Measurements from ENCODE around the gene GET4. TPM values are rescaled to one million over a fixed set of nuclear protein-coding genes. Genes with fewer than 3 reads are reported as not detected.
A peak's percentile ranks its signal among the peaks of the same experiment; 100 is the strongest.

Gene GET4, protein sequence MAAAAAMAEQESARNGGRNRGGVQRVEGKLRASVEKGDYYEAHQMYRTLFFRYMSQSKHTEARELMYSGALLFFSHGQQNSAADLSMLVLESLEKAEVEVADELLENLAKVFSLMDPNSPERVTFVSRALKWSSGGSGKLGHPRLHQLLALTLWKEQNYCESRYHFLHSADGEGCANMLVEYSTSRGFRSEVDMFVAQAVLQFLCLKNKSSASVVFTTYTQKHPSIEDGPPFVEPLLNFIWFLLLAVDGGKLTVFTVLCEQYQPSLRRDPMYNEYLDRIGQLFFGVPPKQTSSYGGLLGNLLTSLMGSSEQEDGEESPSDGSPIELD
- total RNA-seq (2016; rRNA removed; fragmentation: Illumina TruSeq; extraction: Trizol), result 28.2 and 31.6 TPM in 2 replicates
- total RNA-seq (2016; cell fraction: cytosol; rRNA removed; fragmentation: Illumina TruSeq; extraction: Trizol; ENCODE audit: low read depth), result 7.8 and 8.0 TPM in 2 replicates
- total RNA-seq (2016; cell fraction: insoluble cytoplasmic fraction; rRNA removed; fragmentation: Illumina TruSeq; extraction: Trizol), result 27.8 and 31.5 TPM in 2 replicates
- 18.9 and 22.1 TPM in 2 replicates for total RNA-seq (2016; cell fraction: membrane; rRNA removed; fragmentation: Illumina TruSeq; extraction: Trizol)
- total RNA-seq (2016; cell fraction: nucleus; rRNA removed; fragmentation: Illumina TruSeq; extraction: Trizol), result 26.6 and 28.2 TPM in 2 replicates
- polyA plus RNA-seq (2011; rRNA removed), result 35.2 and 44.4 TPM in 2 replicates
- 32.6 and 49.3 TPM in 2 replicates for polyA plus RNA-seq (2011; cell fraction: cytosol; rRNA removed)
- polyA plus RNA-seq (2011; cell fraction: nucleus; rRNA removed), result 186 and 201 TPM in 2 replicates
- polyA plus RNA-seq (2012), result 33.0 and 39.4 TPM in 2 replicates
- polyA plus RNA-seq (2016; cell fraction: cytosol; fragmentation: Illumina TruSeq; extraction: Trizol; ENCODE audit: low read depth), result 13.8 and 16.4 TPM in 2 replicates
- 49.1 and 51.2 TPM in 2 replicates for polyA plus RNA-seq (2016; cell fraction: insoluble cytoplasmic fraction; fragmentation: Illumina TruSeq; extraction: Trizol; ENCODE audit: low read depth)
- polyA plus RNA-seq (2016; cell fraction: membrane; fragmentation: Illumina TruSeq; extraction: Trizol; ENCODE audit: low read depth), result 21.9 and 26.3 TPM in 2 replicates
- 111 and 112 TPM in 2 replicates for polyA plus RNA-seq (2016; cell fraction: nucleus; fragmentation: Illumina TruSeq; extraction: Trizol; ENCODE audit: insufficient read depth, low read depth)
- 16.3 and 17.4 TPM in 2 replicates for polyA minus RNA-seq (2011; rRNA and poly(A)+ RNA removed; ENCODE audit: low replicate concordance)
- polyA minus RNA-seq (2011; cell fraction: cytosol; rRNA and poly(A)+ RNA removed), result 9.7 and 12.6 TPM in 2 replicates
- polyA minus RNA-seq (2011; cell fraction: nucleus; rRNA and poly(A)+ RNA removed), result 19.2 and 26.4 TPM in 2 replicates
- percentile 77 among the genes with signal in this experiment for Bru-seq, nascent RNA
- percentile 93 among the genes with signal in this experiment for BruChase-seq, experiment 1, labeled RNA remaining after a 6-hour chase
- BruChase-seq, experiment 2, labeled RNA remaining after a 2-hour chase, result percentile 88 among the genes with signal in this experiment
- long read RNA-seq, experiment 1, full-length matches to known transcripts, result 173 of 194 reads
- long read RNA-seq, experiment 1, partial matches to known transcripts, result 14 of 194 reads
- long read RNA-seq, experiment 1, other reads (novel, unspliced or antisense), result 7 of 194 reads
- long read RNA-seq, experiment 2, transcript GET4-201 (9 exons, 2,090 nt), result major isoform, 164 of 184 reads
- long read RNA-seq, experiment 2, partial matches to known transcripts, result 4 of 184 reads
- long read RNA-seq, experiment 2, other reads (novel, unspliced or antisense), result 16 of 184 reads

DNA sequence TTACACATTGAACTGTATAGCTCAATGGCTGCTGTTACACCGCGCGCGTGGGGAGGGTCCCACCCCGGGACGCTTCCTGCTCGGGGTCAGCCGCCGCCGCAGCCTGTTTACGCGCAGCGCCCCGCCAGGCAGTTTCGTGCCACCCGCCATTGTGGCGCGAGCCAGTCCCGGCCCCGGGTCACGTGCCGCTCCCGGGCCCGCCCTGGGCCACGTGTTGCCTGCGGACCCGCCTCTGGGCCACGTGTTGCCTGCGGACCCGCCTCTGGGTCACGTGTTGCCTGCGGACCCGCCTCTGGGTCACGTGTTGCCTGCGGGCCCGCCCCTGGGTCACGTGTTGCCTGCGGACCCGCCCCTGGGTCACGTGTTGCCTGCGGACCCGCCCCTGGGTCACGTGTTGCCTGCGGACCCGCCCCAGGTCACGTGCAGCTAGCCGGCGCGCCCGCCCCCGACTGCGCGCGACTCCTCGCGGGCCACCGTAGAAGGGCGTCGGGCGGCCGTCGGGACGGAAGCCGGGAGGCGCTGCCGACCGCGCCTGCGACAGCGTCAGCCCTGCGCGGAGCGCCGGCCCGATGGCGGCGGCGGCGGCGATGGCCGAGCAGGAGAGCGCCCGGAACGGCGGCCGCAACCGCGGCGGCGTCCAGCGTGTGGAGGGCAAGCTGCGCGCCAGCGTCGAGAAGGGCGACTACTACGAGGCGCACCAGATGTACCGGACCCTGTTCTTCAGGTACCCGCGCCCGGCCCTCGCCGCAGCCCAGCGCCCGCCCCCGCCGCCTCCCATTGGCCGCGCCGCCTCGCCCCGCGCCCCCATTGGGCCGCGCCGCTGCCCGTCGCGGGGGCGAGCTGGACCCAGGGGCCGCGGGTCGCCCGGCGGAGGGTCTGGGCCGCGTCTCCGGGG lies at the start of gene GET4:
TSS of gene GET4 (plus strand) at position 478 of the 895 bp plus-strand sequence. CDS start at position 570, 92 bp downstream.
- intact Hi-C loops (cut with micrococcal nuclease; ENCODE audit: unreplicated experiment) (loop anchor here (5.0 to 10.0 kb wide), 2 partner anchors 62 to 76 kb away; partner anchors contain the start of gene ADAP1), in situ Hi-C loops (cut with HindIII; ENCODE audit: extremely low pct_ligation_motif_present, low pct_unique_long_range_greater_than_20kb) (no loop called here)
- Histone ChIP-seq H3K27ac (ENCODE audit: extremely low read length, insufficient read depth, low read length) (peak within 1 kb of the TSS; percentile 83), H3K36me3 (replicated peaks in 1 of 2; ENCODE audit: control insufficient read depth in 1 of 2, insufficient read depth in 2 of 2, low read length in 2 of 2) (peaks cover 6 to 23% of the 10 kb centered on the region in 2 experiments), H3K9ac (ENCODE audit: insufficient read depth, low read depth, low read length) (peak within 1 kb of the TSS; percentile 92), H3K4me2 (ENCODE audit: low read depth, low read length) (peak within 1 kb of the TSS; percentile 68), H3K27me3 (ENCODE audit: control insufficient read depth in 1 of 2, insufficient read depth in 2 of 2, low read length in 2 of 2) (no peaks in the 10 kb centered on the region), H3K9me3 (ENCODE audit: low read length) (no peaks in the 10 kb centered on the region), H4K20me1 (ENCODE audit: insufficient read depth, low read length) (peaks cover 25% of the 10 kb centered on the region; the same call in 1 of the 2 replicates), H3K4me1 (ENCODE audit: insufficient read depth, low read length) (peaks cover 41% of the 10 kb centered on the region), H3K4me3 (replicated peaks in 1 of 3; ENCODE audit: insufficient read depth in 1 of 3, low read depth in 2 of 3, low read length in 3 of 3) (peak within 1 kb of the TSS; percentile 73 to 98 (median 86)), H2AFZ (ENCODE audit: low read length) (no peak within 1 kb of the TSS), H3K79me2 (ENCODE audit: insufficient read depth, low read length) (peaks cover 35% of the 10 kb centered on the region)
- FAIRE-seq (no peak), ATAC-seq (peak; percentile 88), DNase-seq (ENCODE audit: low spot score) (peak; percentile 65)
- CTCF ChIA-PET (ENCODE audit: low intra/inter-chr PET ratio, low total read pairs), result no interaction called here
- WGBS (ENCODE audit: low lambda C conversion rate), result 90% methylated on average over 25 of the region's 129 CpGs
- POLR2A ChIA-PET, result interaction anchor here (0.6 to 1.3 kb wide), 4 partner anchors 25 to 116 kb away, joined by 3 to 6 read pairs (median 3); no protein-coding TSS in a partner anchor
- BruUV-seq (replicated peaks), result no TSS peak
- TF ChIP-seq TBX2 (CRISPR knock-in tag; IDR thresholded peaks at IDR 0.05; ENCODE audit: borderline replicate concordance) (peak; percentile 58), ZNF333 (CRISPR knock-in tag; IDR thresholded peaks at IDR 0.05; ENCODE audit: borderline replicate concordance) (peak; percentile 77), MED1 (CRISPR knock-in tag; IDR thresholded peaks at IDR 0.05) (peak; percentile 63), BHLHE40 (IDR thresholded peaks at IDR 0.05; ENCODE audit: low read length) (peak; percentile 99), ZBTB38 (CRISPR knock-in tag; IDR thresholded peaks at IDR 0.05) (peak; percentile 99), ZNF777 (CRISPR knock-in tag; IDR thresholded peaks at IDR 0.05) (peak; percentile 92)
- TF ChIP-seq, protein P1, sequence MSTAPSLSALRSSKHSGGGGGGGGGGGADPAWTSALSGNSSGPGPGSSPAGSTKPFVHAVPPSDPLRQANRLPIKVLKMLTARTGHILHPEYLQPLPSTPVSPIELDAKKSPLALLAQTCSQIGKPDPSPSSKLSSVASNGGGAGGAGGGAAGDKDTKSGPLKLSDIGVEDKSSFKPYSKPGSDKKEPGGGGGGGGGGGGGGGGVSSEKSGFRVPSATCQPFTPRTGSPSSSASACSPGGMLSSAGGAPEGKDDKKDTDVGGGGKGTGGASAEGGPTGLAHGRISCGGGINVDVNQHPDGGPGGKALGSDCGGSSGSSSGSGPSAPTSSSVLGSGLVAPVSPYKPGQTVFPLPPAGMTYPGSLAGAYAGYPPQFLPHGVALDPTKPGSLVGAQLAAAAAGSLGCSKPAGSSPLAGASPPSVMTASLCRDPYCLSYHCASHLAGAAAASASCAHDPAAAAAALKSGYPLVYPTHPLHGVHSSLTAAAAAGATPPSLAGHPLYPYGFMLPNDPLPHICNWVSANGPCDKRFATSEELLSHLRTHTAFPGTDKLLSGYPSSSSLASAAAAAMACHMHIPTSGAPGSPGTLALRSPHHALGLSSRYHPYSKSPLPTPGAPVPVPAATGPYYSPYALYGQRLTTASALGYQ (CRISPR knock-in tag; IDR thresholded peaks at IDR 0.05), result no peak
- TF ChIP-seq, protein P2, sequence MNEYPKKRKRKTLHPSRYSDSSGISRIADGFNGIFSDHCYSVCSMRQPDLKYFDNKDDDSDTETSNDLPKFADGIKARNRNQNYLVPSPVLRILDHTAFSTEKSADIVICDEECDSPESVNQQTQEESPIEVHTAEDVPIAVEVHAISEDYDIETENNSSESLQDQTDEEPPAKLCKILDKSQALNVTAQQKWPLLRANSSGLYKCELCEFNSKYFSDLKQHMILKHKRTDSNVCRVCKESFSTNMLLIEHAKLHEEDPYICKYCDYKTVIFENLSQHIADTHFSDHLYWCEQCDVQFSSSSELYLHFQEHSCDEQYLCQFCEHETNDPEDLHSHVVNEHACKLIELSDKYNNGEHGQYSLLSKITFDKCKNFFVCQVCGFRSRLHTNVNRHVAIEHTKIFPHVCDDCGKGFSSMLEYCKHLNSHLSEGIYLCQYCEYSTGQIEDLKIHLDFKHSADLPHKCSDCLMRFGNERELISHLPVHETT (CRISPR knock-in tag; conservative IDR thresholded peaks at IDR 0.05), result peak; percentile 87

Data from HepG2 (cell line).